Cardiac fibroblast (primary cell): ENCODE data around the gene RPL38.

Experiments
- DNase-seq, 2 donors: peaks; one replicate each; pipeline versions ENCODE4 v3.0.0 to v3.0.0-alpha.2; 2010; ENCODE audit warnings: low read depth in 2 of 2
- H3K4me3 ChIP-seq, 2 donors: replicated peaks in 1 of 2; 1 replicate in 1 of 2; 2 replicates in 1 of 2; pipeline ENCODE4 v1.5.1; 2011; ENCODE audit warnings: low read depth in 2 of 2, low read length in 2 of 2, mild to moderate bottlenecking in 2 of 2, moderate library complexity in 1 of 2
- CTCF ChIP-seq: IDR thresholded peaks from one replicate; pipeline ENCODE4 v1.5.1; 2011; ENCODE audit warnings: low read depth, mild to moderate bottlenecking, low read length, inconsistent platforms

The RPL38 gene

GRCh38 chr17:74252211-74252610 lies 48.7 kb downstream of the RPL38 start:
- TF ChIP-seq CTCF, result no peak
- no peak overlapping the region for H3K4me3 ChIP-seq
- no peak for DNase-seq

GRCh38 chr17:74253036-74253435 lies 49.6 kb downstream of the RPL38 start:
- DNase-seq, result no peak
- TF ChIP-seq CTCF, result no peak

GRCh38 chr17:74257311-74257710 lies 53.8 kb downstream of the RPL38 start:
- no peak for DNase-seq

More at GRCh38 chr17:74253036-74253435, 49.6 kb downstream of the RPL38 start:
- H3K4me3 ChIP-seq, result no peak overlapping the region

GRCh38 chr17:74259667-74260524 lies 56.4 kb downstream of the RPL38 start:
- TF ChIP-seq CTCF, result no peak
- no peak overlapping the region for H3K4me3 ChIP-seq
- no peak for DNase-seq

More at GRCh38 chr17:74257311-74257710, 53.8 kb downstream of the RPL38 start:
- TF ChIP-seq CTCF, result no peak
- no peak overlapping the region for H3K4me3 ChIP-seq
